B cell (primary cell): ENCODE measurements around the gene DIS3L. TPM values are rescaled to one million over a fixed set of nuclear protein-coding genes. Genes with fewer than 3 reads are reported as not detected.

Experiments
- ATAC-seq: fragments of 200-7000 bp; cut with Tn5 transposase; one replicate; pipeline ENCODE4 v1.10.0; 2021; ENCODE audit warnings: low read depth, mild to moderate bottlenecking, moderate number of reproducible peaks, moderate library complexity
- CTCF ChIA-PET: fragments of 350-600 bp; sonication (Branson Sonifier 250); formaldehyde crosslinking; loops from one replicate; lab custom pipeline; 2021; ENCODE audit warnings: antibody characterized with exemption, inconsistent platforms; lab: Charles Lee
- POLR2A ChIA-PET: fragments of 350-600 bp; sonication (Branson Sonifier 250); formaldehyde crosslinking; loops from one replicate; lab custom pipeline; 2021; ENCODE audit warnings: antibody characterized with exemption; lab: Charles Lee
- DNase-seq: peaks from one replicate; pipeline ENCODE4 v3.0.0; 2013
- H2AFZ ChIP-seq: 2 replicates; pipeline ENCODE4 v1.6.1; 2012; ENCODE audit warnings: mild to moderate bottlenecking, low read depth, low read length; ENCODE audit not compliant: insufficient read depth, poor library complexity, severe bottlenecking
- H3K27ac ChIP-seq, 2 donors: 1 replicate in 1 of 2; 2 replicates in 1 of 2; pipeline ENCODE4 v1.5.1; 2012 to 2013; ENCODE audit warnings: low read length in 2 of 2, mild to moderate bottlenecking in 2 of 2, moderate library complexity in 1 of 2
- H3K27me3 ChIP-seq, 4 experiments: fragments of 200-600 bp in 1 of 4; sonication (generic) in 1 of 4; replicated peaks in 1 of 4; 1 replicate in 2 of 4; 2 replicates in 2 of 4; pipeline versions ENCODE4 v1.6.1 to v1.7.0; 2013 to 2016; ENCODE audit warnings: low read length in 3 of 4, mild to moderate bottlenecking in 2 of 4, mixed read lengths in 1 of 4, moderate library complexity in 1 of 4; ENCODE audit not compliant: insufficient read depth in 4 of 4, control insufficient read depth in 3 of 4; ENCODE audit errors: control extremely low read depth in 1 of 4
- H3K36me3 ChIP-seq, 2 experiments: replicated peaks in 1 of 2; 1 replicate in 1 of 2; 2 replicates in 1 of 2; pipeline versions ENCODE4 v1.6.1 to v1.7.1; 2013; ENCODE audit warnings: low read length in 1 of 2; ENCODE audit not compliant: insufficient read depth in 2 of 2, control insufficient read depth in 1 of 2; ENCODE audit errors: control extremely low read depth in 1 of 2, extremely low read depth in 1 of 2
- H3K4me1 ChIP-seq, 2 donors: fragments of 200-600 bp in 1 of 2; sonication (generic) in 1 of 2; 1 replicate in 1 of 2; 2 replicates in 1 of 2; pipeline versions ENCODE4 v1.5.1 to v1.6.1; 2013 to 2017; ENCODE audit warnings: low read length in 2 of 2; ENCODE audit not compliant: control insufficient read depth in 2 of 2, insufficient read depth in 2 of 2
- H3K4me2 ChIP-seq: replicated peaks from 2 replicates; pipeline ENCODE3; 2012; ENCODE audit warnings: mild to moderate bottlenecking, low read depth, low read length; ENCODE audit not compliant: poor library complexity, severe bottlenecking
- H3K4me3 ChIP-seq, 5 experiments: fragments of 200-600 bp in 1 of 5; sonication (generic) in 1 of 5; 1 replicate in 3 of 5; 2 replicates in 2 of 5; pipeline versions ENCODE4 v1.5.1 to v1.7.0; 2011 to 2016; ENCODE audit warnings: low read length in 4 of 5, mild to moderate bottlenecking in 4 of 5, low read depth in 2 of 5, control low read depth in 1 of 5, moderate library complexity in 1 of 5; ENCODE audit not compliant: insufficient read depth in 1 of 5; ENCODE audit errors: control extremely low read depth in 1 of 5, extremely low read depth in 1 of 5
- H3K79me2 ChIP-seq: fragments of 200-600 bp; sonication (generic); one replicate; pipeline ENCODE4 v1.6.0; 2016; ENCODE audit warnings: low read length; ENCODE audit not compliant: control insufficient read depth, insufficient read depth
- H3K9ac ChIP-seq: fragments of 200-600 bp; sonication (generic); 2 replicates; pipeline ENCODE4 v1.6.1; 2017; ENCODE audit warnings: mild to moderate bottlenecking, low read length, moderate library complexity
- H3K9me3 ChIP-seq, 3 donors: one replicate each; pipeline versions ENCODE4 v1.6.1 to v1.7.1; 2013; ENCODE audit warnings: low read length in 2 of 3; ENCODE audit not compliant: control insufficient read depth in 2 of 3, insufficient read depth in 1 of 3; ENCODE audit errors: control extremely low read depth in 1 of 3
- H4K20me1 ChIP-seq: 2 replicates; pipeline ENCODE4 v1.6.0; 2012; ENCODE audit warnings: mild to moderate bottlenecking, low read length; ENCODE audit not compliant: insufficient read depth, control insufficient read depth, poor library complexity, severe bottlenecking
- H3K27ac Mint-ChIP-seq: one replicate; pipeline ENCODE4 v1.8.0; 2021; ENCODE audit warnings: mixed read lengths
- H3K27me3 Mint-ChIP-seq: one replicate; pipeline ENCODE4 v1.8.0; 2021; ENCODE audit warnings: mixed read lengths
- H3K4me1 Mint-ChIP-seq: one replicate; pipeline ENCODE4 v1.8.0; 2021; ENCODE audit warnings: mixed read lengths
- H3K4me3 Mint-ChIP-seq: one replicate; pipeline ENCODE4 v1.8.0; 2021; ENCODE audit warnings: mixed read lengths
- H3K9me3 Mint-ChIP-seq: one replicate; pipeline ENCODE4 v1.8.0; 2022; ENCODE audit warnings: mixed read lengths; ENCODE audit not compliant: insufficient read depth
- CTCF ChIP-seq: fragments of 200-600 bp; IDR thresholded peaks from one replicate; pipeline ENCODE4 v1.8.0; 2022; ENCODE audit warnings: antibody characterized with exemption, mild to moderate bottlenecking
- EZH2 ChIP-seq: IDR thresholded peaks from 2 replicates; pipeline ENCODE4 v1.6.1; 2012; ENCODE audit warnings: borderline replicate concordance, low read depth, mild to moderate bottlenecking, moderate library complexity, low read length; ENCODE audit not compliant: insufficient read depth, poor library complexity, severe bottlenecking
- WGBS: methylation state at CpG from one replicate; pipeline ENCODE4 v1.1.5; 2013; ENCODE audit warnings: missing lambda C conversion rate; ENCODE audit not compliant: insufficient coverage; 5-methylcytosine and 5-hydroxymethylcytosine counted together
- intact Hi-C: fragments of 100-400 bp; cut with micrococcal nuclease; formaldehyde crosslinking; loops from one replicate; pipeline ENCODE4 v1.10.0; 2022
- polyA plus RNA-seq: library from polyadenylated mRNA; depleted of rRNA; stranded (reverse); fragments of >200 nt; gene quantifications from 2 replicates; pipeline ENCODE4 v1.2.3, GENCODE V29; 2012
- total RNA-seq, 2 donors: library from RNA; stranded (reverse); fragments of 120-200 nt in 1 of 2; gene quantifications; 1 replicate in 1 of 2; 2 replicates in 1 of 2; pipeline versions ENCODE4 v1.2.3 to v1.2.4, GENCODE V29; 2013 to 2022

The DIS3L gene
- total and polyA plus RNA-seq, 2 donors (not counting 1 experiment from before 2014, with no cell fraction given): 13.2 to 43.9 TPM

GRCh38 chr15:66254951-66255676, 38.3 kb upstream of the DIS3L start:
- no peak overlapping the region for H3K27ac ChIP-seq
- peaks cover 0 to 10% (median 0%) of the 10 kb centered on the region in 3 donors for H3K9me3 ChIP-seq
- DNase-seq (peak; percentile 15), ATAC-seq (no peak)
- peaks cover 0 to 65% (median 34%) of the 10 kb centered on the region in 4 experiments for H3K27me3 ChIP-seq
- no peaks in the 10 kb centered on the region for H3K36me3 ChIP-seq
- peak overlapping the region; percentile 84 for H3K4me3 Mint-ChIP-seq
- H3K4me3 ChIP-seq: no peak overlapping the region
- no peaks in the 10 kb centered on the region for H4K20me1 ChIP-seq
- POLR2A ChIA-PET: no interaction called here
- CTCF ChIA-PET: no interaction called here
- 34% methylated on average over 12 of the region's 19 CpGs for WGBS
- TF ChIP-seq EZH2 (no peak), CTCF (no peak)
- peaks cover 52% of the 10 kb centered on the region for H3K27me3 Mint-ChIP-seq
- no peak overlapping the region for H3K9ac ChIP-seq
- intact Hi-C loops: no loop called here
- no peak overlapping the region for H3K4me2 ChIP-seq
- no peak overlapping the region for H2AFZ ChIP-seq
- H3K27ac Mint-ChIP-seq: no peak overlapping the region
- H3K79me2 ChIP-seq: no peaks in the 10 kb centered on the region
- H3K4me1 Mint-ChIP-seq: peaks cover 27% of the 10 kb centered on the region
- peaks cover 32 to 33% of the 10 kb centered on the region in 2 donors for H3K4me1 ChIP-seq
- no peaks in the 10 kb centered on the region for H3K9me3 Mint-ChIP-seq

- no peaks in the 10 kb centered on the region for H3K36me3 ChIP-seq
- TF ChIP-seq EZH2: no peak
- TF ChIP-seq CTCF: no peak
- no peak for ATAC-seq
- H3K4me2 ChIP-seq: no peak overlapping the region
- H3K27me3 Mint-ChIP-seq: peaks cover 41% of the 10 kb centered on the region
- H3K9ac ChIP-seq: no peak overlapping the region
- no peak overlapping the region for H3K27ac Mint-ChIP-seq
- WGBS: no CpG with 5 or more reads among the region's 3 CpGs
- no peaks in the 10 kb centered on the region for H3K9me3 Mint-ChIP-seq
- DNase-seq: no peak
- no peak overlapping the region for H3K4me3 ChIP-seq
- ChIA-PET CTCF (no interaction called here), POLR2A (no interaction called here)
- peaks cover 28 to 29% of the 10 kb centered on the region in 2 donors for H3K4me1 ChIP-seq
- H3K27me3 ChIP-seq: peaks cover 0 to 60% (median 30%) of the 10 kb centered on the region in 4 experiments
- H4K20me1 ChIP-seq: no peaks in the 10 kb centered on the region
- peaks cover 0 to 10% (median 0%) of the 10 kb centered on the region in 3 donors for H3K9me3 ChIP-seq
- H3K27ac ChIP-seq: no peak overlapping the region
- H3K79me2 ChIP-seq: no peaks in the 10 kb centered on the region
- peaks cover 22% of the 10 kb centered on the region for H3K4me1 Mint-ChIP-seq
- H3K4me3 Mint-ChIP-seq: no peak overlapping the region
- no peak overlapping the region for H2AFZ ChIP-seq
- intact Hi-C loops: no loop called here
Measured at GRCh38 chr15:66256692-66257091, 36.7 kb upstream of the DIS3L start.
